RKO (cell line): ENCODE measurements around the gene CEACAM21.
A peak's percentile ranks its signal among the peaks of the same experiment; 100 is the strongest.

Source experiments
- DNase-seq: peaks from one replicate; pipeline ENCODE4 v3.0.0-alpha.2; 2016; ENCODE audit warnings: low spot score

CEACAM21 gene

DNA sequence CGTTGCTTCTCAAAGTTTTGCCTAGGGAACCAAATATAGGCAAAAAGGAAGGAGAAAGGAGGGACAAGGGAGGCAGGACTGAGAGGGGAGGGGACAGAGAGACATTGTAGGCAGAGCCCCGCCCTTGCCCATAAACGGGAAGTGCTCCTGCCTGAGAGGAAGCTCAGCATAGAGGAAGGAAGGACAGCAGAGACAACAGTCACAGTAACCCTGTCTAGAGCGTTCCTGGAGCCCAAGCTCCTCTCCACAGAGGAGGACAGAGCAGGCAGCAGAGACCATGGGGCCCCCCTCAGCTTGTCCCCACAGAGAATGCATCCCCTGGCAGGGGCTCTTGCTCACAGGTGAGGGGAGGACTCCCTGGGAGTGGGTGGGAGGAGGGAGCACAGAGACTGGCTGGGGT is at the start of gene CEACAM21:
TSS of gene CEACAM21 (plus strand) at position 169 of the 400 bp plus-strand sequence. CDS start at position 278, 109 bp downstream.
- DNase-seq: no peak

DNA sequence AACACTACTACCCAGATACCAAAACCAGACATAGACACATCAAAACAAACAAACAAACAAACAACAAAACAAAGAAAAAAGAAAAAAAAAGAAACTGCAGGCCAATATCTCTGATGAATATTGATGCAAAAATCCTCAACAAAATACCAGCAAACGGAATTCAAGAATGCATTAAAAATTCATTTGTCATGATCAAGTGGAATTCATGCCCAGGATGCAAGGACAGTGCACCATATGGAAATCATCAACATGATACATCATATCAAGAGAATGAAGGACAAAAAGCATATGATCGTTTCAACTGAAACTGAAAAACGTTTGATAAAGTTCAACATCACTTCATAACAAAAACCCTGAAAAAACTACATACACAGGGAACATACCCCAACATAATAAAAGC is 48.9 kb upstream of the CEACAM21 start:
- no peak for DNase-seq

DNA sequence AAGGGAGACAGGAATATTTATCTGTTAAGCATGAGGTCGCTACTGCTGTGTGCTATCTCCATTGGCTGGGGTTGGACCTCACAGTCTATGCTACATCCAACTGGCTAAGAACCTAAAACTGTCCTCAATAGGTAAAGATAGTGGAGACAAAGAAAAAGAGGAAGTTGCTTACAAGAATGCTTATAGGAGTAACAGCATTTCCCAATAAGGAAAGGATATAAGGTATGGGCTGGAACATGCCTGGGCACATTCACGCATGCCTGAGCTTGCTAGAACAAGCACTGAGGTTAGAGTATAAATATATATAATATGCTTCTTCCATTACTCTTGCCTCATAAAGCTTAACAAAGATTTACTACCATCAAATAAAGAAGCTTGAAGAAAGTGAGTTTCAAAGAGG is 47.9 kb upstream of the CEACAM21 start:
- no peak for DNase-seq

DNA sequence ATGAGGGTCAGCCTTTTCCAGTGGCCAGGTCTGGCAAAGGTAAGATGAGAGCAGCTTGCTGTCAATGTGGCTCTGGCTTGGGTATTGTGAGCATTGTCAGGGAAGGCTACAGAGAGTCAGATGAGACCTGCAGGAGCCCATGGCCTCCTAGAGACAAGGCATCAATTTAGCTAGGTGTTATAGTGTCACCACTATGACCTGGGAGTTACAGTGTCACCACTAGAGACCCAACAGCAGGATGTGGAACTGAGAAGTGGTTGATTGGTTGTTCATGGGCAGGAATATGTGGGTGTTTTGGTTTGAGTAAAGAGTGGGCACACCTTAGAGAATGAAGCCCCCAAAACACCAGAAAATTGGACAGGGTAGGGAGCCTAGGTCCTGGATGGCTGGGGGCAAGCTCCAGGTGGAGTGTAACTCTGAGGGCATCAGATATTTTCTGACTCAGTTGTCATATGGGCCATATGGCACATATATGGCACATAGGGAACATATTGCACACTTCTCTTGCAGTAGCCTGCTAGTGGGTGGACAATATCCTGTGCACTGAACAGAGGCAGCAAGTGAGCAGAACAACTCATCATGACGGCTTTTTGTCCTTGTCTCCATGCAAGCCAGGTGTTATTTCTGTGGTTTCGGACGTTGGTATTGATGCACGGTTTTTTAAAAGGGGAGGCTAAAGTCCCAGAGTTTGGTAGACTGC is 46.3 kb upstream of the CEACAM21 start:
- no peak for DNase-seq

DNA sequence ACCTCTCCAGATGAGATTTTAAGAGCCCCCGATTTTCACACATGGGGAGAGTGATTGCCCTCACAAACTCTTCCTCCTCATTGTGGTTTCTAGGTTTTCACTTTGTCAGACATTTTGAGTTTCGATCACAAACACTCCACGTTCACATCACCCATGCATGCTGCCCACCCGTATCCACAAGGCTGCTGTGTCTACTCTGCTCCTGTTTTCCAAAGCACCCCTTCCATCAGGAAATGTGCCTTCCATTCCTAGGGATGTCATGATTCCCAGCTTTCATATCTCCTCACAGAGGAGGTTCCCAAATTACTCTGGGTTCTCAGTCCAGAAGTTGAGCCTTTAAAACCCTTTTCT is 45.8 kb upstream of the CEACAM21 start:
- no peak for DNase-seq

DNA sequence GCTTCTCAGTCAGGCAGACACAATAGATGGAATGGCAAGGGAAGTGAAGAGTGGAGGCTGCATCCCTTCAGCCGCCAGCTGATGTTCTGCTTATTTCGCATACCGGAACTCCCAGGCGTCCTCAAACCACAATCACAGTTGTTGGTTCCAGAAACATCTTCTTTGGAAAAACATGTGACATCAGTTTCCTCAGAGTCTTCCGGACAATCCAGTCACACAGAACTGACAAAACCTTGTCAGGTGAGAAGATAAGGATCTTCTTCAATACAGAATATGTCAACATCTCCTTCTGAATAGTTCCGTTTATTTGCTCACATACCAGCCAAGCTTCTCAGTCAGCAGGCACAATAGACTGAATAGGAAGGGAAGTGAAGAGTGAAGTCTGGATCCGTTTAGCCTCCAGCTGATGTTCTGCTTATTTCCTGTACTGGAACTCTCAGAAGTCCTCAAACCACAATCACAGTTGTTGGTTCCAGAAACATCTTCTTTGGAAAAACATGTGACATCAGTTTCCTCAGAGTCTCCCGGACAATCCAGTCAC is 45.1 kb upstream of the CEACAM21 start:
- no peak for DNase-seq

DNA sequence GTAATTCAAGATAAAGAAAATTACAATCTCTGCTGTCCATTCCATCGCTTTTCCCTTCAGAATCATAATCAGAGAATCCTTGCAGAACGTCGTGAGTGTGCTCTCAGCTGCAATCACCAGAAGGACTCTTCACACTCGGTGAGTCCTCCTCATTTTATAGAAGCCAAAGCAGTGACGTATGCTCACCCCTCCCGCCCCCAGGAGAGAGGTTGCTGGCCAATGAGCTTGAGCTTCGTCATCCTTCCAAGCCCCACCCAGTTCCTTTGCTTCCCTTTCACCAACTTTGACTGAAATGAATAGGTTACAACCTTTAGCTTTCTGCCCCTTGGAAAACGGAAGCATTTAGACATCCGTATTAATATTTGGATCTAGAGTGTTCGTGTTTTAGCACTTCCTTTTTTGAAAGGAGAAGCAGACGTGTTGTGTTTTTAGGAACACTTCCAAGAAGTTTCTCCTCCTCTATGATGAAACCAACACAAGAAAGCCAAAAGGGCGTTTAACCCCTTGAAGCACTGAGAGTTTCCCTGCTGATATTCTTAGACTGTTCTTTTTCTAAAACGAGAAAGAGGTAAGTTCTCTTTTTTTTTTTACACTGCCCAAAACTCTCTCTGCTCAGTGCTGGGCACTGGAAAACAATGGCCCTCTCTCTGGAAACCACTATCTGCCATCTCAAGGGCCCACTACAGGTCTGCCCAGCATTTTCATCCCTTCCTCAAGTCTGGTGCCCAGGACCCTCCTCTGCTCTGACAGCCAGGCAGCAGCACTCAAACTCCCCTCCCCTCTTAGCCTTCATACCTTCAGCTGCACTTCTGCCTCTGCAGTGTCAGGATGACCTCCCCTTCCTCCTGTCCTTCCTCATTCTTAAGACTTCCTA is 44.3 kb upstream of the CEACAM21 start:
- DNase-seq: peak; percentile 57

DNA sequence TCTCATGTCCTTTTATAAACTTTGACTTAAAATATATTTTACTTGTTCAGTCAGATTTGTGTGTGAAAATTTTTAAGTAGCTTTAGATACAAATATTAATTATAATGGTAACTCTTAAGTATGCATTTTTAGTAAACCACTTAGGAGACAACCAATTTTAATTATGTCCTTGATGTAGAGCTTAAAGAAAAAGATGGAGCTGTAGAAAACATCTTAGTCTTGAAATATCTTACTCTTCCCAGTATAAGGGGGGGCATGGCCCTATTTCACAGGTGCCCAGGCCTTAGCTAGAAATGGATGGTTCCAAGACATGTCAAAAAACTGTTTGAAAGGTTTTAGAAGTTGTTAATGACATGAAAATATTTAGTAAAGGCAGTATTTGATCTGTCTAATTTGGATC is 43.4 kb upstream of the CEACAM21 start:
- DNase-seq: no peak

DNA sequence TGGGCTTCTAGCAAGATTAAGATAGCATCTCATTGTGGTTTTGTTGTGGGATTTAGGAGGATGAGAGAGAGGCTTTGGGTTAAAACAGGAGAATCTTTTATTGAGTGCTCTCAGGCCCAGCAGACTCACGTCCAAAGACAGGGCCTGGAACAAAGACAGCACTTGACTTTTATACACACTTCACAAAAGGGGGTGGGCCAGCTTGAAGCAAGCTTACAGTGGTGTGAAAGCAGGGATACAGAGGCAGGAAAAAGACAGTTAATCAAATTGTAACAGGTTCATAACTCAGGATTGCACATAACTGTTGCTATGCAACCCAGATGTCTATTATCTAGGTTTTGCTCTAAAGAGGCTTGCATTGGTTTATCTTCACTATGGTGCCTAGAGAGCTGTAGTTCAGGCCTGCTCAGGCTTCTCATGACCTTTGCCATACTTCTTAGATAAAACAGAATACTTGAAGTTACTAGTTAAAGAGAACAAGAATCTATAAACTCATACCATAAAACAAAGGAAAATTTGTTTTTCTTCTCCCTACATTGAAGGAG is 42.2 kb upstream of the CEACAM21 start:
- no peak for DNase-seq

DNA sequence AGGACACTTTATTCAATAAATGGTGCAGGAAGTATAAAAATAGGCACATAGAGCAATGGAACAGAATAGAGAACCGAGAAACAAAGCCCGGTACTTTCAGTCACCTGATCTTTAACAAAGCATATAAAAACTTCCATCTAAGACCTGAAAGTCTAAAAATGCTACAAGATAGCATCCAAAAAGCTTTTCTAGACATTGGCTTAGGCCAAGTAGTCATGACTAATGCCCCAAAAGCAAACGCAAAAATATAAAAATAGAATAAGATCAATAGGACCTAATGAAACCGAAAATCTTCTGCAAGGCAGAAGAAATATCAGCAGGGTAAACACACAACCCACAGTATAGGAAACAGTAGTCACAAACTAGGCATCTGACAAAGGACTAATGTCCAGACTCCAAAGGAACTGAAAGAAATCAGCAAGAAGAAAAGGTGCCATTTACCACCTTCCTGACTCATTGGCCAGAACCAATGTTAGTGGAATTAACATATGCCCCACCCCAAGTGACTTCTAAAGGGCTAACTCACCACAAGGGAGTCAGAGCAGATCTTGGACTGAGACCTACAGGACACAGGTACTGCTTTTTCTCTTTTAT is 40.8 kb upstream of the CEACAM21 start:
- no peak for DNase-seq

DNA sequence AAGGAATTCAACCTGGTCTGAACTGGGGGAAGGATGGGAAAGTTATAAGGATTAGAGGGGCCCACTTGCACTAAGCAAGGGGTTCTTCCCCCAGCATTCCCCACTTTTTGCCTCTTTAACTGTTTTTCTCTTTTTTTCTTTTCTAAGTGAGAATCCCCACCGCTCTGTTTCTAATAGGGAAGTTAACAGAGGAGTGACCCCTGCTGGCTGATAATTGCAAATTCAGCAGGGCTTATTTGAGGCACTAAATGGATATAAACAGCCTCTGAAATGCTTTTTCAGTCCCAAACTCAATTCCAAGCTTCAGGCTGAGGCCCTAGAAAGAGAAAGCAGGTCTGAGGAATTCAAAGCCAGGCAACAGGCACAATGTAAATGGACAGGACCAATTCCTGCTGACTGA is 38.2 kb upstream of the CEACAM21 start:
- no peak for DNase-seq

DNA sequence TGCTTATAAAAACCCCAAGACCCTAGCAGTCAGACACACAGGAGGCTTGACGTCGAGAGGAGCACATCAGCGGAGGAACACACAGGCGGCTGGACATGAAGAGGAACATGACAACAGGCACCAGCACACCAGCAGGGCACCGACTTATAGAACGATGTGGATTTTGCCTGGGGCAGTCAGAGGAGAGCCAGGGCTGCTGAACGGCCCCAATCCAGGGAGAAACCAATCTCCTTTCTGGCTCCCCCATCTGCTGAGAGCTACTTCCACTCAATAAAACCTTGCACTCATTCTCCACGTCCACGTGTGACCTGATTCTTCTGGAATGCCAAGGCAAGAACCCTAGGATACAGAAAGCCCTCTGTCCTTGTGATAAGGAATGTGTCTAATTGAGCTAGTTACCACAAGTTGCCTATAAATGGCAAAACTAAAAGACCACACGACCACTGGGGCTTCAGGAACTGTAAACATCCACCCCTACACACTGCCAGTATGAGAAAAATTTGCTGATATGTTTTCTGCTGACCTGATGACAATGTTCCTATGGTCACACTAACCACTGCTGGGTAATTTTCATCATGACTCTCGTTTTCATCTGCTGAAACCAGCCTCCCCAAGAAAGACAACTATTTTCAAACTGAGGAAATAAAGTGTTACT is 35.8 kb upstream of the CEACAM21 start:
- no peak for DNase-seq

DNA sequence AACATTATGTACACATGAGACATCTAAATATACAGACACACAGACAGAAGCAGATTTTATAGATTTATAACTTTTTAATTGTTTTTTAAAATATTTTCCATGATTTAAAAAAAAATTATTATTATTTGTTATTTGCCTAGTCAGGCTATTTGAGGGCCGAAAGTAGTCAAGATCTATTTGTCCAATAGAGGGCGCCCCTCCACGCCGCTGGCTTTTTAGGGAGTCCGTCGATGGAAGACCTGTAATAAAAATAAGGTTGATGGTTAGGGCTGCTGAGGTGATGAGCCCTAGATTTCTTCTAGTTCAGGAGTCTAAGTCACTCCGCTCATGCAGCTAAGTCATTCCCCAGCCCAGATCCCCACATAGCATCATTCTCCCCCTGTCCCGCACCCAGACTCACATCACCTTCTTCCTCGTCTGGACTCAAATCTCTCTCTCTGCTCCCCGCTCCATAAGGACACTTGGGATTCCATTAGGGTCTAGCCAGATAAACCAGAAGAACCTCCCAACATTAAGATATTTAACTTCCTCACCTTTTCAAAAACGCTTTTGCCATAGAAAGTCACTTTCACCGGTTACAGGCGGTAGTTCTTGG is 33.9 kb upstream of the CEACAM21 start:
- peak; percentile 25 for DNase-seq

DNA sequence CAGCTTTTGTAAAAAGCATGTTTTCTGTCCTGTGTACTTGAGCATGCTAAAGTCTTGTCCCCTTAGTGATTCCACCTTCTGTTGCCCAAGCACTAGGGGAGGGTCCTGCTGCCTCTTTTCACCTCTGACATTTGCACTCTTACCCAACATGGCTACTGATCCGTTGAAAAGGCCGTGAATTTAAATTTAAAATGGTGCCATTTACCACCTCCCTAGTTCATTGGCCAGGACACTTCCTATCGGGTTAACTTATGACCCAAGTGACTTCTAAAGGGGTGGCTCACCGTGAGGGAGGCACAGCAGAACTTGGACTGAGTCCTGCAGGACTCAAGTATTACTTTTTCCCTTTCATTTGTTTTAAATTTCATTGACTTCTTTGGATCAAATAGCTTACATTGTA is 33.3 kb upstream of the CEACAM21 start:
- no peak for DNase-seq

DNA sequence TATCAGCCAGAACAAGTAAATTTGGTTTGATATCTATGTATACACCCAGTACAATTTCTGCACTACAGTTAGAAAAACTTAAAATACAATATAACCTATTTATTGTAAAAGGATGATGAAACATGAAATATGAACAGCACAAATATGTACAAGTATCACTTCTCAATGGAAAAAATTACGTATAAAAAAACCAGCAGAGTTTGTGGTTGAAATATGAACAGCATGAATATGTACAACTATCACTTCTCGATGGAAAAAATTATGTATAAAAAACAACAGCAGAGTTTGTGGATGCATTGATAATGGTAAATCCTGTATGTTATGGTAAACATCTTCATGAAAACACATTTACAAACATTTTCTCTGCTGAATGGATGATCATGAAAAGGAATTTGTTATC is 32.4 kb upstream of the CEACAM21 start:
- no peak for DNase-seq

DNA sequence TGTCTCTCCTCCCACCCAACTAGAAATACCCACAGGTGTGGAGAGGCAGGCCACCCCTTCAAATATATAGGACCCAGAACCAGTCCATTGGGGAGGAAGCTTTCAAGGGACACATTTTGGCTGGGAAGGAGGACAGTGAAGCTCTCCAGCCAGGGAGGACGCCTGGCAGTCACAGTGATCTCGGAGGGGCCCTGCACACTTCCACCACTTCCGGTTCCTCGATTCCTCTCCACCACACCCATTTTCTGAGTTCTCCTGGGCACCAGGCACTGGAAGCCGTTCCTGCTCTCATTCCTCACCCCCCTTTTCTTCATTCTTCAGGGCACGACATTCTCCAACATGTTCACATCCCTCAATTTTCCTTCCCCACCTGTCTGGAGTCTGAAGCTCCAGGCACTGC is 30.4 kb upstream of the CEACAM21 start:
- DNase-seq: no peak

DNA sequence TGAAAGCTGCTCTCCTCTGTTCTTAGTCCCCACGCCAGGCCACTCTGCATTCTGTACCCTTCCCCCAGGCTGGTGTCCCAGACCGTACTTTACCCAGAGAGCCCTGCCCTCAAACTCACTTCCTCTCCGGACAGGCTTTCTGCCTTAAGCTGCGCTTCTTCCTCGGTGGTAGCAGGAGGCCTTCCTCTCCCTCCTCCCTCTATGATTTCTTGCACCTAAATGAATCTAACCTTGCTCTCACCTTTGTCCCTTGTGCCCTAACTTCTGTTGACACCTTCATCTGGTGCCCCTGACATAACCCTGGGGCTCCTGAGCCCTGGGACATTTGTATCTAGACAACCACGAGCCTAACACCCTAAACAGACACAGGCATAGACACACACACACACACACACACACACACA is 29.6 kb upstream of the CEACAM21 start:
- no peak for DNase-seq

DNA sequence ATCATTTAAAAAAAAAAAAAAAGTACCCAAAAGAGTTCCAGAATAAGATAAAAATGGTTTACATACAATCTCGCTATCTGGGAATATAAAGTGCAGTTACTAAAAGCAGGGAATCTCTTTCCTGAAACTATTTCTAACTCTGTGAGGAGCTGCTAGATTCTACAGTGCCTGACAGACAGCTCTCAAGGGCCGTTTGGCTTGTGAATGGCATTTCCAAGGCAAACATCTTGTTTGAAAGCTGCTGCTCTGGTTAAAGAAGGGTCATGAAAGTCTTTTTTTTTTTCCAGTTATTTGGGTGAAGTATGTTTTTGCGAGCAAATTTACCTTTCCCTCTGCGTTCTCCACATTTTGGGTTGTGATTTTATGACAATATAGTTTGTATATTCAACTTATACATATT is 29.0 kb upstream of the CEACAM21 start:
- DNase-seq: no peak

DNA sequence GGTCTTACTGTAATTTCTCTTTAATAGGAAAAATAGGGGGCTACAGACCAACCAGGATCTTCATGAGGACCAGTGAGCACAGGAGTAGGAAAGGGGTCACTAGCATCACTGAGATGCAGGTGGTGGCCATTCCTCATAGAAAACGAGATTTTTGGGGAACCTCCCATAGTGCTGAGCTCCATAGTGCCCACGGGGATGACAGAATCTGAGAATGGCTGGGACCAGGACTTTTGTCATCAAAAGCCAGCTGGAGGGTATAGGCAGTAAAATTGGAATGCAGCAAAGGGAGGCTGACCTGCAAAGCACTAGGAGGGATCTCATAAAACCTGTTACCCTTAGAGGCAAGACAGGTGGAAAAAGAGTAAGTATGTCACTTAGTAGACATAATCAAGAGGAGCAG is 28.4 kb upstream of the CEACAM21 start:
- no peak for DNase-seq

DNA sequence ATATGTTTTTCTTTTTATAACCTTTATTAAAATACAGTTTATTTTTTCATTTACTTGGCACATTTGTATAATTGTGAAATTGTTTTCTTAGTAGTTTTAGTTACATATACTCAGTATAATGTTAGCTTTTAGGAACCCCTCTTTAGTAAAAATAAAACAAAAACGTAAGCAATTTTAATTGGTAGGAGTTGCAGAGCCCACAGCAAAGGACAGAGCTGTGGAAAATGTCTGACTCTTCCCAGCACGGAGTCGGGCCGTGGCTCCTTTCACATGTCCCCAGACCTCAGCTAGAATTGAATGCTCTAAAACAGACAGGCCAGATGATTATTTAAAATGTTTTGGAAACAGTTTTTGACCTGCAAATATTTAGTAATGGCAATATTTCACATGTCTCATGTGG is 27.9 kb upstream of the CEACAM21 start:
- no peak for DNase-seq

DNA sequence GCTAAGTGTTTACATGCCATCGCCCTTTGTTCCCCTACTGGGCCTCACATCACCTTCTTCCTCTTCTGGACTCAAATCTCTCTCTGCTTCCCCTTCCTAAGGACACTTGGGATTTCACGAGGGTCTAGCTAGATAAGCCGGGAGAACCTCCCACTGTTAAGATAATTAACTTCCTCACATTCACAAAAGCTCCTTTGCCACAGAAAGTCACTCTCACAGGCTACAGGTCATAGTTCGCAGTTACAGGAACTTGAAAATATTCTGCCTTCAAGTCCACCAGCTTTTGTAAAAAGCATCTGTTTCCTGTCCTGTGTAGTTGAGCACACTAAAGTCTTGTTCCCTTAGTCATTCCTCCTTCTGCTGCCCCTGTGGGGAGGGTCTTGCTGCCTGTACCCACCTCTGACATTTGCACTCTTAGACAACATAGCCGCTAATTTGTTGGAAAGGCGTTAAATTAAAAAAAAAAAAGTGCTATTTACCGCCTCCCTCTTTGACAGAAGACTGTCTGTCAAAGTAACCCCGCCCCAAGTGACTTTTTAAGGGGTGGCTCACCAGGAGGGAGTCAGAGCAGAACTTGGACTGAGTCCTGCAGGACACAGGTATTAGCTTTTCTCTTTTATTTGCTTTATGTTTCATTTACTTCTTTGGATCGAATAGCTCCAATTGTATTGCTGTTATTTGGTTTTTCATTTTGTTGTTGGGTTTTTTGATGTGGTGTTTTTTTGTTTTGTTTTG is 26.8 kb upstream of the CEACAM21 start:
- no peak for DNase-seq
